GM18526 (cell line): ENCODE measurements around the gene DPY19L3.

Experiments
- POLR2A ChIP-seq: IDR thresholded peaks from 3 replicates; pipeline ENCODE4 v1.6.1; 2011; ENCODE audit not compliant: insufficient read length; ENCODE audit errors: extremely low read depth

DPY19L3 gene

DNA sequence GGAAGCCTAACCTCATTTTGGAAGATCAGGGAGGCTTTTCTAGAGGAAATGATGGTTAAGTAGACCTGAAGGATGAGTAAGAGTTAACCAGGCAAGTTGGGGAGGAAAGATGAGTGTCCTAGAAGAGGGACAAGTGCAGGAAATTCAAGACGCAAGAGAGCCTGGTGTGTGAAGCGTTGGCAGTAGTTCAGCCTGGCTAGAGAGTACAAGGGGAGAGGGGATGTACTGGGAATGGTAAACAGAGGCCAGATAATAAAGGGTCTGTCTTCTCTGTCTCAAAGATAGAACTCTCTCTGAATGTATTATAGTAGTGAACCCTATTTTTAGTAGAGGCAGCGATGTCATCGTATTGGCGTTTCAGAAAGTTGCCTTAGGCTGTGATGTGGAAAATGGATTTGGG, 9.7 kb downstream of the DPY19L3 start:
- TF ChIP-seq POLR2A: no peak

DNA sequence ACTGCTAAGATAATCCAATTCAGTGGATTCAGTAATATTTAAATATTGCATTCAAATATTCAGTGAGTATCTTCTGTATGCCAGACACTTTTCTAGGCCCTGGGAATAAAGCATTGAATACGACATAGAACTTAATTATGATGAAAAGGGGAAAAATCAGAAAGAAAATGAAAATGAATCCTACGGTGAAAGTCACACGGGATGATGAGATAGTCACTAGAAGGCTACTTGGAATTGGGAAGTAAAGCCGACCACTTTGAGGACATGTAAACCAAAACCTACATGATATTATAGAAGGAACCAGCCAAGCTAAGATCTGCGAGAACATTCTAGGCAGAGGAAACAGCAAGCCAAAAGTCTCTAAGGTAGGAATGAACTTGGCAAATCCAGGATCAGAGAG, 10.1 kb downstream of the DPY19L3 start:
- TF ChIP-seq POLR2A: no peak

DNA sequence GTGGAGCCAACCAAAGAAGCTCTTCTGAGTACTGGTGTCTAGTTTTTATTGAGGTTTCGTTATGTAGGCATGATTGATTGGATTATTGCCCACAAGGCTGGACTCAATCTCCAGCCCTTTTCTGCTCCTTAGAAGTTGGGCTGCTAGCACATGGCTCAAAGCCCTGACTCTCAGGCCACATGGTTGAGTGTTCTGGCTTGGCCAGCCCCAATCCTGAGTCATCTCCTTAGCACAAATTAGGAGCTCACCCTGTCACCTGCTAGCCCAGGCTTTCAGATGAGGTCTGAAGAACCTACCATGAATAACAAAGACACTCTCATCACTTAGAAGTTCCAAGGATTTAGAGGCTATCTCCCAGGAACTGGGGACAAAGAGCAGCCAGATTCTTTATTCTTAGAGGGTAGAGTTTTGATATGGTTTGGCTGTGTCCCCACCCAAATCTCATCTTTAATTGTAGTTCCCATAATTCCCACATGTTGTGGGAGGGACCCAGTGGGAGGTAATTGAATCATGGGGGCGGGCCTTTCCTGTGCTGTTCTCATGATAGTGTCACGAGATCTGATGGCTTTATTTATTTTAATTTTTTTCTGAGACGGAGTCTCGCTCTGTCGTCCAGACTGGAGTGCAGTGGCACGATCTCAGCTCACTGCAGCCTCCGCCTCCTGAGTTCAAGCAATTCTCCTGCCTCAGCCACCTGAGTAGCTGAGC, 11.3 kb downstream of the DPY19L3 start:
- no peak for TF ChIP-seq POLR2A

DNA sequence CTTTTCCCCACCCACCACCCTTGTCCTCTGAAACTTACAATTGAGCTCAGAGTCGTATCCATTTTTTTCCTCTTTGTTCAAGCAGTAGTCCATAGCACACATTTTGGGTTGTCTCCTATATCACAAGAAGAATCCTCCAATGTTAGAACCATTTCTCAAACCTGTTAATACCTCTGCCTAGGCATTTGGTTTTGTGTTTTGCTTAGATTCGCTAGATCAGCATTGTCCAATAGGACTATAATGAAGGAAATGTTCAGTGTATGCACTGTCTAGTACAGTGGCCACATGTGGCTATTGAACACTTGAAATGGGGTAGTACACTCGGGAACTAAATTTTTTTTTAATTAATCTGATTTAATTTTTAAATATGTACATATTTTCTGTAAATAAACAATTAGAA, 12.6 kb downstream of the DPY19L3 start:
- TF ChIP-seq POLR2A: no peak

DNA sequence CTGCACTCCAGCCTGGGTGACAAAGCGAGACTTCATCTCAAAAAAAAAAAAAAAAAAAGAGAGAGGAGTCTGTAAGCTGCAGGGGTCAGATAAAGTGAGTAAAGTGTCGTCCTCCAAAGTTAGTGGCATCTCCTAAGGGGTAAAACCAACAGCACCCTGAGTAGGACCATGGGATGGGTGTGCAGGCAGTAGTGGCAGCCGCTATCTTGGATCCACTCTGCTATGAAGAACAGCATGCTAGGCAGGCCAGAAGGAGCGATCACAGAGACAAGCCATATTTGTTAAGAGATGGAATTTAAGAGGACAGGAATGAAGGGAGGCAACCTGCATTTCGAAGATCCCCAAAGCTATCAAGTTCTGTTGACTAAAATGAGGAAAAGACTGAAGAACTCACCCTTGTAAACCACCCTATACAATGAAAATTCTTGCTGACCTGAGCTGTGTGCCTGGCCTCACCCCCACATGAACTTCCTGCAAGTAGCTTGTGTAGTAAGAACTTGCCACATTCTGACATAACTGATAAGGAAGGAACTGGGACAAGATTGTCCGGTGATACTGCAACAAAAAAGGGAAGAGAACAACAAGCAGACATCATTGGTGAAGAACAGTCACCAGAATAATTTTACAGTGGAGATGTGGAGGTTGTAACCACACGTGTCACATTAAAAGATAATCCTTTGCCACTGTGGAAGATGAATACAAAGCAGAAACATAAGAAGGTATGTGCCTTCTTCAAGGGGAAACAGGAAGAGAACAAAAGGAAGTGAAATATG, 16.2 kb downstream of the DPY19L3 start:
- no peak for TF ChIP-seq POLR2A

DNA sequence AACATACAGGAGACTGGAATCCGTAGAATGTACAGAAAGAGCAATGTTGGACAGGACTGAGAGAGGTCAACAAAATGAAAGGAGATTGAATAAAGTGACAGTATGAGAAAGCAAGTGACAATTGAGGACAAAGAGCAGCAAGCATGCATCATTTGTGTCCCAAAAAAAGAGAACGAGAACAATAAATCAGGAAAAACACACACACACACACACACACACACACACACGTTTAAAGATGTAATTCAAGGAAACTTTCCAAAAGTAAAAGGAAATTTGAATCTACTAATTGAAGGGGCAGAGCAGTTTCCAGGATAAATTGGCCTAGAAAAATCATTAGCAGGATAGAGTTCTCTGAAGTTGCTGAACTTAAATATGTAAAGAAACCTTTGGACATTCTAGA, 16.9 kb downstream of the DPY19L3 start:
- TF ChIP-seq POLR2A: no peak

DNA sequence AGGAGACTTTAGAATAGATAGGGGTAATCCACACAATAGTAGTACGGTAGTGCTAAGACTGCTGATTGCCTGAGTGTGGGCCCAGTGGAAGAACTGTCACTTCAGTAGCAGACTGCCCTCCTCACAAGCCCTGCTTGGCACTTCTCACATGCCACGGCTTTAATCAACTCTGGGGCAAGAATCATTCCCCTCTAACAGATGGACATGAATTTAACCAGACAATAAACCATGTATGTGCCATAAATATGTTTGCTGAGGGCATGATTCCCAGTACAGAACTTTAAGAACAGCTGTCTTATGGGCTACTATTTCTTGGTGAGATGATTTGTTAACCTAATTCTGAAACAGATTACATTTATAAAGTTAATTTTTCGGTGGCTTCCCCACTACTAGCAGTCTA, 22.0 kb downstream of the DPY19L3 start:
- no peak for TF ChIP-seq POLR2A

DNA sequence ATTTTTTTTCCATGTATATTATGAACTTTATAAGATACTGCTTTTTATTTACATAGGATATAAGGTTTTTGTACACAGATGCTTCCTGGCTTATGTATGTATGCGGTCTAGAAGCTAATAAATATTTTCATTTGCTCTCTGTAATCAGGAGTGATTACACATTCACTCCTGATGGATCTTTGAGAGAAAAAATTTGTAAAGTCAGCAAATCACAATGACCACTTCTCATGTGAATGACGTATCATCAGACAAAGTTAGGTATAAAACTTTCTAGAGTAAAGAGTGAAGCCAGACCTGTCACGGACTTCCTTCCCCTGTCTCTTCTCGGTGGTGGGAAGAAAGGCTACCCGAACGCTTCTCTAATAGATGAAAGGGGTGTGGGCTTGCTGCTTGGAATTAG, 31.1 kb downstream of the DPY19L3 start:
- no peak for TF ChIP-seq POLR2A

DNA sequence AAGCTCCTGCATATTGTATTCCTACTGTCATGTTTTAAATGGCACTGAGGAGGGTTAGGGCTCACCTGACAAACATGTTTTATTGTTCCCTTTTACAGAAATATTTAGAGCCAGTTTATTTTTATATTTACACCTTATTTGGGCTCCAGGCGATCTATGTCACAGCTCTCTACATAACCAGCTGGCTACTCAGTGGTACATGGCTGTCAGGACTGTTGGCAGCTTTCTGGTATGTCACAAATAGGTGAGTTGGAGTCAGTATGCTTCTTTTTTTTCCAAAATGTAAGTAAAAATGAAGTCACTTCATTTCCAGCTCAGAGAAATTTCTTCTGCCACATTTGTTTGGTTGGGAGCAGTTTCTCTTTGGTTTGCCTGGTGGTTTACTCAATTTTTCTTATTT, 31.5 kb downstream of the DPY19L3 start:
- no peak for TF ChIP-seq POLR2A

DNA sequence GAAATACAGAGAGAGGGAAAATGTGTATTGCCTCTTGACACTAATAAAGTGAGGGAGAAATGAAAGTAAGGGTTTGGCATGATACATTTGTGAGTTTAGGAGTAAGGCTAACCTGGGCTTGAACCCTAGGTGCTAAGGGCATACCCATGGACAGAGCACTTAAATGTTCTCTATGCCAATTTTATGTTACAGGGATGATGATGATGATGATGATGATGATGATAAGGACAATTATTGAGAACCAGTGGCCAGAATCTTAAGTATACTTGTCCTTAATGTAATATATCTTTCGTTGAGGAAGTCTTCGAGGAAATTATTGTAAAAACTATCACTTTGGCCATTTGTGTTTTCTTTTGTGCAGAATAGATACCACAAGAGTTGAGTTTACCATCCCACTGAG, 33.2 kb downstream of the DPY19L3 start:
- TF ChIP-seq POLR2A: no peak

DNA sequence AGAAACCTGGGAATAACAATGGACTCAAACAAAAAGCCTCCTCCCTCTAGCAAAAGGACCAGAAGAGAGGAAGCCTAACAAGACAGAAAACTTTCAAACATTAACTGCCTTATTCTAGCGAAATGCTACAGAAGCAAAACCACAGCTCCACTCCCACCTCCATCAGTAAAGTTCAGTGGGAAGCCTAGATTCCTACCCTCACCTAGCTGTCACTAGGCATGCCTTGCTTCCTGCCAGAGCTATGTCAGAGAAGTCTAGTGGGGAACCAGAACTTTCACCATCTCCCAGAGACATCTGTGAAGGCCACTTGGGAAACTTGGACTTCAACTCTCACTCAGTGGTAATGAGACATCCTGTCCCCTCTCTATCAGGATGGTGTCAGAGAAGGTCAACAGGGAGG, 37.1 kb downstream of the DPY19L3 start:
- no peak for TF ChIP-seq POLR2A

DNA sequence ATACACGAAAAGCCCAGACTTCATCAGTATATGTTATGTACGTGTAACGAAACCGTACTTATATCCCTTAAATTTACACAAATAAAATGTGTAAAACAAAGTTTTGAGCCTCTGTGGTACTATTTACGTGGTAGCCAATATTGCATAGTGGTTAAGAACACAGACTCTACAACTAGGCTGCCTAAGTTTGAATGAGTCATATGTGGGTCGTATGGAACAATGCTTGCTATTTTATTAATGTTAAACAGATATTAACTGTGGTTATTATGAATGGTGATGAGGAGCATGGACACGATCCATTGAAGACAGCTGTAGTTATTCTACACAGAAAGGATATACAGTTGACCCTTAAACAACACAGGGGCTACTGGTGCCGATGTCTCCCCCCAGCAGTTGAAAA, 42.5 kb downstream of the DPY19L3 start:
- TF ChIP-seq POLR2A: no peak

DNA sequence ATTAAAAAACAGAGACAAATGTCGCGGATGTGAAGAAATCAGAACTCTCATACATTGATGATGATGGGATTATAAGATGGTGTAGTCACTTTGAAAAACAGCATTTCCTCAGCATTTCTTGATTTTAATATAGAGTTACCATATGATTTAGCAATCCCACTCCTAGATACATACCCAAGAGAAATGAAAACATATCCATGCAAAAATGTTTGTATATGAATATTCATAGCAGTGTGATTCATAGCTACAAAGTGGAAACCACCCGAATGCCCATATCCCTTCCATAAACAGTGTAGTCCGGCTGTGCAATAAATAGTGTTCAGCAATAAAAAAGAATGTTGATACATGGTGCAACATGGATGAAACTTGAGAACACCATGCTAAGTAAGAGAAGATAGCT, 44.6 kb downstream of the DPY19L3 start:
- no peak for TF ChIP-seq POLR2A

DNA sequence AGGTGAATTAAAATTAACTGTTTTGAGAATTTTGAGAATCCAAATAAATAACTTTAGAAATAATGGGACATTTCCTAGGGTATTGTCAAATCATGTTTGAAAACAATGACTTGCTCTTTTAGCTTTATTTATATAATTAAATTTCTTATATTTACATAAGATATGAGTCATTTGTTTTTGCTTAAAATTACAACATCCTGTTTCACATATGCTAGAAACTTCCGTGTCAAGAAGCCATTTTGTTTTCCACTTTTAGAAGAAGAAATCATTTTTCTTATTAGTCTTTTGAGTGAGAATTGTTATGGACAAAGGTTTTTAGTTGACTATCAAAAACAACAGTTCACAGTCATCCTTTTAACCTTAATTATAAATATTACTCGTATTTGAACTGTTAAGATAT, 48.2 kb downstream of the DPY19L3 start:
- TF ChIP-seq POLR2A: no peak

DNA sequence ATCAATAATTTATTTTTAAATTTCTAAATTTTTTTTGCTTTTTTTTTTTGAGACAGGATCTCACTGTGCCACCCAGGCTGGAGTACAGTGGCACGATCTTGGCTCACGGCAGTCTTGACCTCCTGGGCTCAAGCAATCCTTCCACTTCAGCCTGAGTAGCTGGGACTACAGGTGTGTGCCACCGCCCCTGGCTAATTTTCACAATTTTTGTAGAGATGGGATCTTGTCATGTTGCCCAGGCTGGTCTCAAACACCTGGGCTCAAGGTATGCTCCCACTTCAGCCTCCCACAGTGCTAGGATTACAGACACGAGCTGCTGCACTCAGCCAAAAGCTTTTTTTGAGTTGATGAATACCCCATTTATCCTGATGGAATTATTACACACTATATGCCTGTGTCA, 50.8 kb downstream of the DPY19L3 start:
- TF ChIP-seq POLR2A: no peak

DNA sequence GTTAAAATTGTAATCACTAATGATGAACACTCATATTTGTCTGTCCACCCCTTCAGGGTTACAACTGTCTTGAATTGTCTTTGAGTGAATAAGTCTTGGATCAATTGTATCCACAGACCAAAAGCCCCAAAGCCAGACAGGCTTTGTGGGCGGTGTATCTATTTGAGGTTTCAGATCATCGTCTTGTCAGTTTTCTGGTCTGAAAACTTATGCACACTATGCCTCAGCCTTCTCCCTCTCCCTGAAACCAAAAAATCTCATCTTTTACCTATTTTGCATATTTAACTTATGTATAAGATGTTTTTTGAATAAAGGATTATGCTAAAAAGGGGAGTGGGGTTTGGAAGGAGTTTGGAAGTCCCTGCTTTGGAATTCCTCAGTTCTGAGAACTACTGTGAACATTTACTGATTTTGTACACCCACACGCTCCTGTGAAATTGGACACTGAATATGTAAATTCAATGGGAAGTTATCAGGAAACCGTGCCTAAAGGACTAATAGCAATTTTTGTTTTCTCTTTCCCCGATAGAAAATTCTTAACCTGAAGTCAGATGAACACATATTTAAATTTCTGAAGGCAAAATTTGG, 52.1 kb downstream of the DPY19L3 start:
- no peak for TF ChIP-seq POLR2A

DNA sequence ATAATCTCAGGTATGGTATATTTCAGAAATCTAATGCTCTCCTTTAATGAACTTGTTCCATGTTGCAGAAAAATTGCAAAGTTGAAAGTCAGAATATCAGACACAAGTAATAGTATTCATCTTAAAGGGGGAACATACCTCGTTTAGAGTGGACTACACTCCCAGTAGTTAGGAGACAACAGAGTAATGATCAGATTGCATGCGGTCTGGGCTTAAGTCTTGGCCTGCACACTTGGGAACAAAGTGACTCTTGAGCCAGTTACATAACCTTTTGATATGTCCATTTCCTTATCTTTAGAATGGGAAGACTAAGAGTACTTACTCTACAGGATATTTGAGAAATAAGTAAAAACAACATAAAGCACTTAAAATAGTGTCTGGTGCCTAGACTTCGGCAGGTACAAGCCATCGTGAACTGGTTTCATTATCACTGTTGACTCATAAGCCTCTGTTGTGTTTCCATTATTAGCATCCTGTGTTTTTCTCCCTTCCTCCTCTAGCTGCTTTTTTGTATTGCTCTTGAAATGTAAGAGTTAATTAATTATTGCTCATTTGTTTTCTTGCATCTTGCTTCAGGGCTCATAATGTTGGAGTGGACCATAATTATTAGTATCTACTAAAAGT, 53.0 kb downstream of the DPY19L3 start:
- TF ChIP-seq POLR2A: no peak
